Stimulated activated CD4-positive, alpha-beta T cell treated with anti-CD3 and anti-CD28 coated beads, Interleukin-12 subunit alpha, Interleukin-12 subunit beta, amount 100 ng/mL, for 24 hours (primary cell): ENCODE results near the gene ELOVL2.
A peak's percentile ranks its signal among the peaks of the same experiment; 100 is the strongest.

Source experiments
- DNase-seq, 2 experiments: peaks; one replicate each; pipeline ENCODE4 v3.0.0-alpha.2; 2020; ENCODE audit warnings: low read depth in 2 of 2

The ELOVL2 gene

GRCh38 chr6:10981409-10981808 is 62.7 kb downstream of the ELOVL2 start:
- DNase-seq = no peak

GRCh38 chr6:10979603-10980002 is 64.5 kb downstream of the ELOVL2 start:
- no peak for DNase-seq

- DNase-seq = no peak
Observed at GRCh38 chr6:10977231-10977968, 66.7 kb downstream of the ELOVL2 start.

GRCh38 chr6:10976571-10976970 is 67.5 kb downstream of the ELOVL2 start:
- no peak for DNase-seq

- DNase-seq = no peak
Observed at GRCh38 chr6:10972196-10972595, 71.9 kb downstream of the ELOVL2 start.

GRCh38 chr6:10970731-10971130 is 73.4 kb downstream of the ELOVL2 start:
- DNase-seq = no peak

GRCh38 chr6:10968776-10969175 is 75.3 kb downstream of the ELOVL2 start:
- DNase-seq = no peak

- DNase-seq = no peak
Observed at GRCh38 chr6:10964684-10965083, 79.4 kb downstream of the ELOVL2 start.

- no peak for DNase-seq
Observed at GRCh38 chr6:10963113-10963512, 81.0 kb downstream of the ELOVL2 start.

- DNase-seq = no peak
Observed at GRCh38 chr6:10962673-10963072, 81.4 kb downstream of the ELOVL2 start.

- DNase-seq = no peak
Observed at GRCh38 chr6:10961837-10962236, 82.3 kb downstream of the ELOVL2 start.

GRCh38 chr6:10960171-10960570 is 83.9 kb downstream of the ELOVL2 start:
- no peak for DNase-seq

GRCh38 chr6:10957414-10957886 is 86.7 kb downstream of the ELOVL2 start:
- no peak for DNase-seq

- DNase-seq = no peak
Observed at GRCh38 chr6:10956776-10957175, 87.3 kb downstream of the ELOVL2 start.

GRCh38 chr6:10954590-10955010 is 89.5 kb downstream of the ELOVL2 start:
- peak; percentile 39 to 71 for DNase-seq

GRCh38 chr6:10951675-10952282 is 92.3 kb downstream of the ELOVL2 start:
- DNase-seq = no peak

- DNase-seq = no peak
Observed at GRCh38 chr6:10949579-10950490, 94.3 kb downstream of the ELOVL2 start.

GRCh38 chr6:10947966-10948365 is 96.1 kb downstream of the ELOVL2 start:
- no peak for DNase-seq

- no peak for DNase-seq
Observed at GRCh38 chr6:10945845-10946244, 98.3 kb downstream of the ELOVL2 start.

GRCh38 chr6:10939840-10940239 is 104.3 kb downstream of the ELOVL2 start:
- DNase-seq = no peak

- no peak for DNase-seq
Observed at GRCh38 chr6:10933126-10933525, 111.0 kb downstream of the ELOVL2 start.
